Ovary (tissue), 3 donors: ENCODE results near the gene ST3GAL5.

Experiments used
- CTCF ChIP-seq, 3 donors: fragments of 450-650 bp in 2 of 3; fragments of 200-600 bp in 1 of 3; IDR thresholded peaks; one replicate each; pipeline versions ENCODE4 v1.5.1 to v1.8.0; 2016 to 2022; ENCODE audit warnings: antibody characterized with exemption in 3 of 3, mild to moderate bottlenecking in 1 of 3
- EP300 ChIP-seq: sonication (generic); formaldehyde crosslinking; IDR thresholded peaks from one replicate; pipeline ENCODE4 v1.6.1; 2017; ENCODE audit warnings: antibody characterized with exemption
- POLR2A ChIP-seq: fragments of 450-650 bp; IDR thresholded peaks from one replicate; pipeline ENCODE4 v1.6.1; 2017; ENCODE audit warnings: antibody characterized with exemption, mild to moderate bottlenecking, moderate library complexity
- donor health status: DM: no; HTN: no; CAD: no.

GRCh38 chr2:85886590-85886989, 2.2 kb downstream of the ST3GAL5 start:
- no peak for TF ChIP-seq CTCF (IDR thresholded peaks at IDR 0.05)
- no peak for TF ChIP-seq EP300
- no peak for TF ChIP-seq POLR2A
